Ecto neural progenitor cell (in vitro differentiated cells): ENCODE data around the gene TCN1.
A peak's percentile ranks its signal among the peaks of the same experiment; 100 is the strongest.
"Not testable (repeated sequence)": the region's sequence is repeated elsewhere in the genome, so short reads cannot be mapped to it uniquely, and the experiment has no call there.

ENCODE experiments used
- DNase-seq: peaks from one replicate; pipeline ENCODE4 v3.0.0-alpha.2; 2018; ENCODE audit warnings: low spot score

Gene TCN1, protein sequence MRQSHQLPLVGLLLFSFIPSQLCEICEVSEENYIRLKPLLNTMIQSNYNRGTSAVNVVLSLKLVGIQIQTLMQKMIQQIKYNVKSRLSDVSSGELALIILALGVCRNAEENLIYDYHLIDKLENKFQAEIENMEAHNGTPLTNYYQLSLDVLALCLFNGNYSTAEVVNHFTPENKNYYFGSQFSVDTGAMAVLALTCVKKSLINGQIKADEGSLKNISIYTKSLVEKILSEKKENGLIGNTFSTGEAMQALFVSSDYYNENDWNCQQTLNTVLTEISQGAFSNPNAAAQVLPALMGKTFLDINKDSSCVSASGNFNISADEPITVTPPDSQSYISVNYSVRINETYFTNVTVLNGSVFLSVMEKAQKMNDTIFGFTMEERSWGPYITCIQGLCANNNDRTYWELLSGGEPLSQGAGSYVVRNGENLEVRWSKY

DNA sequence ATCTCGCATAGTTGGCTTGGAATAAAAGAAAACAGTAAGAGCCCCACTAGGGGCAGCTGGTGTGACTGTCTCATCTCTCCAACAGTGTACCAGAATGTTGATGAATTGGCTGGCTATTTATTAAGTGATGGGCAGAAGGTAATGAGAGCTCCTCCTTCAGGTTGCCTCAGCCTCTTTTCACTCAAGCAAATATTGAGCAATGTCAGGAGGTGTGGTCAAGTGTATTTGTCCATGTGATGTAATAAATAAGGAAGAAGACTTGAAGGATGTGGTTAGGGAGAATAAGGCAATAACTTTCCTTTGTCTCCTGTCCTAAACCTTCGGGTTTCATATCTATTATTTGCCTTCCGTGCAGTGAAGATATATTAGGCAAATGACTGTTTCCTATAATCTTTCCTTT, at the start of gene TCN1:
TSS of gene TCN1 (minus strand) at position 91 of the 400 bp plus-strand sequence. CDS start at position 74, 17 bp downstream.
- DNase-seq = no peak

DNA sequence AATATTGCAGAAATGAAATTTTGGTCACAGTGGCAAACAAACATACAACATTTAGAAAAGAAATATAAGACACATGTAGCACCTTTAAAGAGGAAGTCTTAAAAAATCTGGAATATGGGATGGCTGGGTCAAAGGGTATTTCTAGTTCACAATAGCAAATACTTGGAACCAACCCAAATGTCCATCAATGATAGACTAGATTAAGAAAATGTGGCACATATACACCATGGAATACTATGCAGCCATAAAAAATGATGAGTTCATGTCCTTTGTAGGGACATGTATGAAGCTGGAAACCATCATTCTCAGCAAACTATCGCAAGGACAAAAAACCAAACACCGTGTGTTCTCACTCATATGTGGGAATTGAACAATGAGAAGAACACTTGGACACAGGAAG, 37.3 kb upstream of the TCN1 start:
- not testable (repeated sequence) for DNase-seq

DNA sequence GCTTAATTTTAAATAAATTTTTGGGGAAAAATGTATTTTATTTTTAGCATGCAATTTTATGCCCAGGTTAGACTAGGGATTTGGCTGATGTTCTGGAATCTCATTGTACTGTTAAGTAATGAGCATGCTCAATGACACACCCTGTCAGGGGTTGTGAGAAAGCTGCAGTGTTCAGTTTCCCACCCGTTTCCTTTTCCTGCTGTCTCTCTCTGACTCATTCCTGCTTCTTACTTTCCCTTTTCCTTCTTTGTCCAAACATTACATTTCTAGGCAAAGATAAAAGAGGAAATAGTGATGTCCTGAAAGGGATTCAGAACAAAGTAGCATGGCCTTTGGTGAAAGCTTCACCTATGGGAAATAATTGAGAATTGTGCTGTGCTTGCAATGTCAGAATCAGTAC, 35.0 kb upstream of the TCN1 start:
- no peak for DNase-seq

DNA sequence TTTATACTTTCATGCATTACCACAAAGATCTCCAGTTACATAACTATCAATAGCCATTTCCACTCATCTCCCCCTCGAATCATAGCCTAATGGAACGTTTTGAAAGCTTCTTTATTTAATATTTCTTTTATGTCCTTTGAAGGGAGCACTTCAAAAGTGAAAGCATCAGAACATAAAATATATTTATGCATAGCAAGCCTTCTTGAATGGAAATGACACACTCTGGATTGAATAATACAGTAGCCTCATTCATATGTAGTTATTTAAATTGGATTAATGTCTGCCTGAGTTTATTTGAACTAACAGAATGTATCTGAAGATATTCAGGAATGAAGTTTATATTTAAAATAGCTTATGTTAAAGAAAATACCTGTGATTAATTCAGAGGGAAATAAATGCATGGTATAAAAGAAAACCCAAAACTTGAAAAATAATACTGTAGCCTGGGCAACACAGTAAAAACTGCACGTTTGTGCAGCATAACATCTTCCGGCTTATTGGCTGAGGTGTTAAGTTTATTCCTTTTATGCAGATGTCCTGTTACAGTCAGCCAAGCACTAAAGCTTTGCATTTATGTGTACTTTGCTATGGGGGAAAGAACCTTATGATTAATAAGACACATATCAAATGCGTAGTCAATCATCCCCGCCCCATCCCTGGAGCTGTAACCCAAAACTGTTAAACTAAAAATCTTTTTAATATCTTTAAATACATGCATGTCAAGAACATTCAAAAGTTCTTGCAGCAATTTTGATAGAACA, 34.3 kb upstream of the TCN1 start:
- DNase-seq = no peak

DNA sequence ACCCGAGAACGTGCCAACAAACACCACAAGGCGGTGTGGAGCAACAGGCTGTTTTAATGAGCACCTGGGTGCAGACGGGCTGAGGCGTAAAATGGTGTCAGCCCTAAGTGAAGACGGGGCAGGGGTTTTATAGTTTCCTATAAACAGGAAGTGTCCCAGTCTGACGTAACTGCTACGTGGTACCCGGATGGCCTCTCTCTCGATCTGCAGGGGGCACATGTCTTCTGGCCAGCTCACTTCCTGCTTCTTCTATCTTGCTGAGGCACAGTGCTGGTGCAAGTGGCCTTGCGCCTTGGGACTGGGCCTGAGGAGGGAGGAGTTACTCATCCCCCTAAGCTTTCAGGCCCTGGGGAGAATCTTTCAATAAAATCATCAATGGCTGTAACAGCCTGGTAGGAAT, 33.2 kb upstream of the TCN1 start:
- DNase-seq = no peak

DNA sequence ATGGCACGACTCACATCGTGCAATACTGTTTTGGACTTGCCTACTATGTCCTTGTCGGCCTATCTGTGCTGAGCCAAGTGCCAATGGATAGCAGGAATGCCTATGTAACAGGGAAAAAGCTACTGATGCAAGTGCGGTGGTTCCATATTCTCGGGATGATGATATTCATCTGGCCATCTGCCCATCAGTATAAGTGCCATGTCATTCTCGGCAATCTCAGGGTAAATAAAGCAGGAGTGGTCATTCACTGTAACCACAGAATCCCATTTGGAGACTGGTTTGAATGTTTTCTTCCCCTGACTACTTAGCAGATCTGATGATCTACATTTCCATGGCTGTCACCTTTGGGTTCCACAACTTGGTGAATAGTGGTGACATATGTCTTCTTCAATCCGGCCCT, 32.4 kb upstream of the TCN1 start:
- no peak for DNase-seq

DNA sequence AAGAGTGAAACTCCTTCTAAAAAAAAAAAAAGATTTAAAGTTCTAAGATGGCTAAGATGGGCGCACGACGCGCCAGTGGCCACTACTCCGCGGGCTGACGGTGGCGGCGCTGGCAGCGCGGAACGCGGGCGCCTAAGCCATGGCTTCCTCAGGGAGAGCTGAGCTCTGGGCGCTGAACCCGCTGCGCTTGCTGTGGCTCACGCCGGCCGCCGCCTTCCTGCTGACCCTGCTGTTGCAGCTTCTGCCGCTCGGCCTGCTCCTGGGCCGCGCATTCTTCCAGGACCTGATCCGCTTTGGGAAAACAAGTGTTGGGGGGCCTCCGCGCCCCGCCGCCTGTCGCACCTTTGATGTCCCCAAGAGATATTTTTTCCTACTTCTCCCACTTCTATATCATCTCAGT, 31.8 kb upstream of the TCN1 start:
- DNase-seq = no peak

DNA sequence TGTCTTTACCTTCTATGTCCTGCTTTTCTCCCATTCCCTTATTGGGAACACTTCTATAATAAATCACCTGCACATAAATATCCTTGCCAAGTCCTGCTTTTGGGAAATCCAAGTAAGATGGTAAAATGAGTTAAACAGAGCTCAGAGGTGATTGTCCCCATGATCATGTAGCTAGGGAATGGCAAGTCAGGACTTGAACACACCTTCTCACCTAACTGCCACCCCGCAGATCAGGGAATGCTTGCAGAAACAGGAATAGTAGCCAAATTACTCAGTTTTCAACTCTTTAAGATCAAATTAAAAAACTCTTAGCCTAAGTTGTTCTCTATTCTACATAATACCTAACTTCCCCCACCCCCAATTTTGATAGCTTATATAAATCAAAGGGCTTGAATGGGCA, 28.3 kb upstream of the TCN1 start:
- DNase-seq = no peak

DNA sequence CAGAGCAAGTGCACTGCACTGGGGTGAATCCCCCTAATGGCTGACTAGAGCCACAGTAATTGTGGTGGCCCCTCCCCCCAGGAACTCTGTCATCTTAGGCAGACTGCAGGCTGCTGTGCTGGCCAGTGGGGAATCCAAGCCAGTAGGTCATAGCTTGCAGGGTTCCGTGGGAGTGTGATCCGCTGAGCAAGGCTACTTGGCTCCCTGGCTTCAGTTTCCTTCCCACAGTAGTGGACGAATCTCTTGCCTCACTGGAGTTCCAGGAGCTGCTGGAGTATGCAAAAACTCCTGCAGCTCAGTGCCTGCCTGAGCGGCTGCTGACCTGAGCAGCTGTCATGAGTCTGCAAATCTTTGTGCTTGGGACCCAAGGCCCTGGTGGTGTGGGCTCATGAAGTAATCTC, 25.5 kb upstream of the TCN1 start:
- DNase-seq = peak; percentile 59

DNA sequence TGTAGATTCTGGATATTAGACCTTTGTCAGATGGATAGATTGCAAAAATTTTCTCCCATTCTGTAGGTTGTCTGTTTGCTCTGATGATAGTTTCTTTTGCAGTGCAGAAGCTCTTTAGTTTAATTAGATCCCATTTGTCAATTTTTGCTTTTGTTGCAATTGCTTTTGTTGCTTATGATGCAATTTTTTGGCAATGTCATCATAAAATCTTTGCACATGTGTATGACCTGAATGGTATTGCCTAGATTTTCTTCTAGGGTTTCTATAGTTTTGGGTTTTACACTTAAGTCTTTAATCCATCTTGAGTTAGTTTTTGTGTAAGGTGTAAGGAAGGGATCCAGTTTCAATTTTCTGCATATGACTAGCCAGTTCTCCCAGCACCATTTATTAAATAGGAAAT, 20.9 kb upstream of the TCN1 start:
- not testable (repeated sequence) for DNase-seq

DNA sequence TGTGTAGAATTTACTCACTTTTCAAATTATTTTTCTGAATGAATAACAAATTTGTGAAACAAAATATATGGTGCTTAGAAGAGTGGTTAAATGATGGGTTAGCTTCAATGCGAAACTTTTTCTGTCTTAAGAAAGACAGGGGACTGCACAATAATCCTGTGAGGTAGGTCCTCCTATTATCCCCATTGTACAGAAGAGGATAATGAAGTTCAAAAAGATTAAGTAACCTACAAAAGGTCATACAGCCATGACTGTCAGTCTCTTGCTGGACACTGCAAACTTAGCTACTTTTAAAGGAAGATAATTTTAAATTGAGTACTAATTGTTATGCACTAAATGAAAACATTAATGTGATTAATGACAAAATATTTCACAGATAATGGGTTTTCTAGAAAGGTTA, 17.3 kb upstream of the TCN1 start:
- no peak for DNase-seq

DNA sequence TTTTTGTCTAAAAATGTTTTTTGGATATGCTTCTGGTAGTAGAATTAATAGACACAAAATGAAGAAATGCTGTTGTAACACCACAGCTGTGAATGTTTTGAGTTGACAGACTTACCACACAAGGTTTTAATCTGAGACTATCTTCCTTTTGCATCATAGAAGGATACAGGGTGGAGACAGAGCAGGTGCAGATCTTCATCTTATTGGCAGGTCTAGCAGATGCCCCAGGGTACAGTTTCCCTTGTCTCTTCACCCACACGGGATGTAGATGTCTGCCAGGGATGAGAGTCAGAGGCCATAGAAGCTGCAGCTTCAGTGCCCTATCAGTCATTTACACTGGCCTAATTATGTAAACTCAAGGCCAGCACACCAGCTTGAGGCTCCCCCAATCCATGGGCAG, 13.3 kb upstream of the TCN1 start:
- DNase-seq = no peak

DNA sequence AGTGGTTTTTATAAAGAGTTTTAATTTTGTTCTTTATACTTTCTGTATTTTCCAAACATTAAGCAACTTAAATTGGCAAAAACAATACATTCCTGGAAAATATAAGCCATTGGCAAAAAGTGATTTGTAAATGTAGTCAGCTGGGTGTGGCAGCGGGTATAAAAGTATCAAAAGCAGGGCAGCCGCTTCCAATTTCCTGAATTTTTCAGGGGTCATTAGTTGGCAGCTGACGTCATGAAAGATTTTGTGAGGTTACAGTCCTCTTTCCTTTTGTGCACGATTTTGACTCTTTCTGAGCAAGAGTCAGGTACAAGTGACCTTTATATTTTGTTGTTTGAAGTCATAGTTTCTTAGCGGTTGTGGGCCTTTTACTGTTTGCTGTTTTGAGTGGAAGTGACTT, 12.3 kb upstream of the TCN1 start, which contains the start of gene OOSP3:
TSS of gene OOSP3 (plus strand) at position 208 of the 400 bp plus-strand sequence. CDS start at position 235, 27 bp downstream.
- DNase-seq = no peak

DNA sequence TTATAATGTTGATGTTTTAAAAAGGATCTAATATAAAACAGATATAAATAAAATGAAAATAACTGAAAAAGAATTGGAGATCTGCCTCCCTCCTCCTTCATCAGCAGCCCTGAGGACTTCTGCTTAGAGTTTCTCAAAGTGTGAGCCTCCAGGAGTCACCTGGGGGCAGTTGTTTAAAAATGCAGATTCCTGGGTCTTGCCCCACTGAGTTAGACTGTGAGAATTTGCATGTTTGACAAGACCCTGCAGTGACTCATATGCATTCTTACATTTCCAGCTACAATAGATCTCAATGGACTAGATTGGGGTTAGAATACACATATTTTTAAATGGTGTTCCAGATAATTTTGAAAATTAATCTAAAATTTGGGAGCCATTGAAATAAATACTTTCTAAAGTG, 11.5 kb upstream of the TCN1 start:
- DNase-seq = no peak

DNA sequence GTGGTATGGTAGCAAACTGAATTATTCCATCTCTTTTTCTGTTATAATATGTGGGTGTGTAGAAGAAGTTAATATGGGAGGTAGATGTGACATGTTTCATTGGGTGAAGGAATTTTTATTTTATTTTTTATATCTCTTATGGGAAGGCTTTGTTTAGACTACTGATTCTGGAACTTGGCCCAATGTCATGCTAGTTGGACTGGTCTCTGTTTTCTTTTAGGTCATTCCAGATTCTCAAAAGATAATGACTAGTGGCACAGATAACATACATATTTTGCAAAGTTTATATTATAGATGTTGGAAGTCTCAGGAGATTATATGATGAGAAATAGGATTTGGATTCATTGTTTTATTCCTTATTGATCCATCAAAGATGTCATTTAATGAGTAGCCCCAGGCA, 11.0 kb upstream of the TCN1 start:
- no peak for DNase-seq

DNA sequence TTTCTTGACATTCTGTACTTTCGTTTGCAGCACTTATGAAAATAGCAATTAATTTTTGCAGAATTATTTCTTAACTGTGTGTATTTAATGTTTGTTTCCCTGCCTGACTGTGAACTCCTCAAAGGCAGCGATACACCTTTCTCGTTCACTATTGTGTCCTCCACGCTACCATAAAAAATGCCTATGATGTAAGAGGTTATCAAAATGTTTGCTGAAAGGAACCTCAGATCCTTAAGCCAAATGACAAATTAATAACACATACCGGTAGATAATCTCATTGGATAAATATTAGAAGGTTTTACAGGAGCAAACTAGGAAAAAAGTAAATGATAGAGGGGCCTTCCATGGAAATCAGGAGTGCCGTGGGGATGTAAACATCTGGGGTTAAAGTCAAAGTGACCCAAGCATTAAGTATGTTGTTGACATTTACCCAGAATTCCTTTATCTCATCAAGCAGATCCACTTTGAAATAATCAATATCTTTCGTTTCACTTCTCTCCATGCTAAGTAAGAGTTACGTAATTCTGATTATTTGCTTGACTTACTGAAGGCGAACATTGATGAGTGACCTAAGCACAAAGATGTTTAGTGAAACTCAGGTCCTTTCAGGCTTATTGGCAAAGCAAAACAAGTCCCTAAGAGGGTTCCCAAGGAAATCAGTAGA, 9.7 kb upstream of the TCN1 start:
- no peak for DNase-seq

DNA sequence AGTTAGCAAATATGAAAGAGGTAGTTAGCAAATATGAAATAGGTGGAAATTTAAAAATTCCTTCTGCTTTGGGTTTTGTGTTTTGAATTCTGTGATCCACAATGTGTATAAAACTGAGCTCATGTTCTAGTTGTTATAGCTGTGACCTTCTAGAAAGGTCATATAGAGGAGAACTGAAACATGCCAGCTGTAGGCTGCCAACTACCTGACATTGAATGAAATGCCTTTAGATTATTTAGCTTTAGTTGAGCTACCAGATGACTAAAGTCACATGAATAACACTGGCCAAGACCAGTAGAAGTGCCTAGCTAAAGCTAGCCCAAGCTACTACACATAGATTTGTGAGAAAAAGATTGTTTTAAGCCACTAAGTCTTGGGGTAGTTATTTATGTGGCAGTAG, 5.8 kb upstream of the TCN1 start:
- no peak for DNase-seq

DNA sequence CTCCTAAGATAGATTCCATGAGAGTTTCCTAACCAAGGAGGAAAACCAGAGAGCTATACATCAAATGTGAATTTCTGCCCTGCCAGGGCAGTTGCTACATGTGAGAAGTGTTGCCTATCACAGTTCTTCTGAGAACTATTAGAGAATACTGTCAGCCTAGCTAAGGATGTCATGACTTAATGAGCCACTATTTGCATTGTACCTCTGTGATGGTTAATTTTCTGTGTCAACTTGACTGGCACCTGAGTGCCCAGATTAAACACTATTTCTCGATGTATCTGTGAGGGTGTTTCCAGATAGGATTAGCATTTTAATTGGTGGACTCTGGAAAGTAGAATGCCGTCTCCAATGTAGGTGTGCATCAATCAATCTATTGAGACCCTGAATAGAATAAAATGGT, 1.7 kb upstream of the TCN1 start:
- DNase-seq = no peak

DNA sequence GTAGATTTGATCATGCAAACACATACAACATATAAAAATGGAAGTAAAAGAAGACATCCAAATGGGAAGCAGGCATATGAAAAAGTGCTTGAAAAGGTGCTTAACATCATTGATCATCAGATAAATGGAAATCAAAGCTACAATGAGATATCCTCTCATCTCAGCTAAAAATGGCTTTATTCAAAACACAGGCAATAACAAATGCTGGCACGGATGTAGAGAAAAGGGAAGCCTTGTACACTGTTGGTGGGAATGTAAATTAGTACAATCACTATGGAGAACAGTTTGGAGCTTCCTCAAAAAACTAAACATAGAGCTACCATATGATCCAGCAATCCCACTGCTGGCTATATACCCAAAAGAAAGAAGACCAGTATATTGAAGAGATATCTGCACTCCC, 549 bp upstream of the TCN1 start:
- no peak for DNase-seq

DNA sequence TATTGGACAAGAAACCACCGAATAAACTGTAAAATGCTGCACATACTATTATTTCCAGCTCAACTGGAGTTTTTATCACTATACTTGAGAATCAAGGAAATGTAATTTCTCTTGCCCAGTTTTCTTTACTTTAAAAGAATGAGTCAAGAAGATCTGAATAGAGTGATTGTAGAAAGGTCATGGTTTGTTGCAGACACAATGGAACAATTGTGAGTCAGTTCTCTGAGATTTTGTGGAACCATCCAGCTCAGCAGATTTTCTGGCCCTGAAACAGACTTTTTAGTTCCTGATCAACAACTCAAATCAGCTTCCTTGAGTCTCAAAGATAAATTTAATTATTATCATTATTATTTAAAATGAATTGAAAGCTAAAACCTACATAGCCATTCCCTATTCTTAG, 1.3 kb downstream of the TCN1 start:
- no peak for DNase-seq

DNA sequence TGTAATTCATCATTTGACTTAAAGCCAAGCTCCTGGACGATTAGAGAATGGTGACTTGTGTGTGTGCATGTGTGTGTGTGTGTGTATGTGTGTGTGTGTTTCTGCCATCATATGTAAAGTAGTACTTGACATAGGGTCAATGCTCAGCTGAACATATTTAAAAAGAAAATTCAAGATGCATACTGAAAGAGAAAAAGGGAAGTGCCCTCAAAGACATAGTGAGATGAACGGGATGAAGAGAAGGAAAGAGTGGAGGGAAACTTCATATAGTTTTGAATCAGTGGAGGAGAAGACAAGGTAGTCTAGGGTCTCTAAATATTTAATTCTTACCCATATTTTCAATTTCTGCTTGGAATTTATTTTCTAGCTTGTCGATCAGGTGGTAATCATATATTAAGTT, 4.0 kb downstream of the TCN1 start:
- no peak for DNase-seq

DNA sequence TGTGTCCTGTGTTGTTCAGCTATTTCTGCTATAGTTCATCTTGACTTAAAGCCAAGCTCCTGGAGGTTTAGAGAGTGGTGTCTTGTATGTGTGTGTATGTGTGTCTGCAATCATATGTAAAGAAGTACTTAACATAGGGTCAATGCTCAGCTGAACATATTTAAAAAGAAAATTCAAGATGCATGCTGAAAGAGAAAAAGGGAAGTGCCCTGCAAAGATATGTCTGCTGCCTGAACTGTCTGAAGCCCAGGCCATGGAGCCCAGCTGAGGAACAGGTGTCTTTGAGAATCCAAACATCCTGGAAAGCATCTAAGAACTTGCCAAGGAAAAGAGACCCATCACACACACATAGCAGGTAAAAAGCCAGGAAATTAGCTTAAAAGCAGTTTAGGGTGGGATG, 6.6 kb downstream of the TCN1 start:
- no peak for DNase-seq
